ENCODE results near the gene RAB3A.

The RAB3A gene

DNA sequence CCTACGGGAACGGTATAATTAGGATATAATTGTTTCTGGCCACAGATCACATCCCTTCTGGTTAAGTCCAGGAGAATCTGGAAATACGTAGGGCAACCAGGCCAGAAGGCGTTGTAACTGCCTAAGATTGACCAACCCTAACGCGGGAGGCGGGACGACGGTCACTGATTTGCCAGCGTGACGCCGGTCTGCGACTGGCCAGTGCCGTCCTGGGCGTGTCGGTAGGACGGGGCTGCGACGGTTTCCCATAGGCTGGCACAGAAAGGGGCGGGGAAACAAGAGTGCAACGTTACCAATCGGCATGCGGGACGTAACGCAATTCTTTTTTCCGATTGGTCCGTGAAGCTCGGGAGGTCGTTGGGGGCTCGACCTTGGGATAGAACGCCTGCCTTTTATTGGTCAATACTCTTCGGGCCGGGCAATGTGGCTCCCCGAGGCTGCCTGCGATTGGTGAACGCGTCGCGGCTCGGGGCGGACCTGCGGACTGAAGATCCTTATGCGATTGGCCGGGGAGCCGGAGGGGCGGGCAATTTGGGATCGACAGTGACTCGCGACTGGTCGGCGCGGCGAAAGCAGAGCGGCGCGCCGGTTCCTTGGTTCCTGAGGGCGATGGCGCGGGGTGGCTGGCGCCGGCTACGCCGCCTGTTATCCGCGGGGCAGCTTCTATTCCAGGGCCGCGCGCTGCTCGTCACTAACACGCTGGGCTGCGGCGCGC is 11.0 kb downstream of the RAB3A start, which contains the start of gene MPV17L2:
TSS of gene MPV17L2 (plus strand) at position 546 of the 715 bp plus-strand sequence. CDS start at position 610, 64 bp downstream.
- TF ChIP-seq, protein P1, sequence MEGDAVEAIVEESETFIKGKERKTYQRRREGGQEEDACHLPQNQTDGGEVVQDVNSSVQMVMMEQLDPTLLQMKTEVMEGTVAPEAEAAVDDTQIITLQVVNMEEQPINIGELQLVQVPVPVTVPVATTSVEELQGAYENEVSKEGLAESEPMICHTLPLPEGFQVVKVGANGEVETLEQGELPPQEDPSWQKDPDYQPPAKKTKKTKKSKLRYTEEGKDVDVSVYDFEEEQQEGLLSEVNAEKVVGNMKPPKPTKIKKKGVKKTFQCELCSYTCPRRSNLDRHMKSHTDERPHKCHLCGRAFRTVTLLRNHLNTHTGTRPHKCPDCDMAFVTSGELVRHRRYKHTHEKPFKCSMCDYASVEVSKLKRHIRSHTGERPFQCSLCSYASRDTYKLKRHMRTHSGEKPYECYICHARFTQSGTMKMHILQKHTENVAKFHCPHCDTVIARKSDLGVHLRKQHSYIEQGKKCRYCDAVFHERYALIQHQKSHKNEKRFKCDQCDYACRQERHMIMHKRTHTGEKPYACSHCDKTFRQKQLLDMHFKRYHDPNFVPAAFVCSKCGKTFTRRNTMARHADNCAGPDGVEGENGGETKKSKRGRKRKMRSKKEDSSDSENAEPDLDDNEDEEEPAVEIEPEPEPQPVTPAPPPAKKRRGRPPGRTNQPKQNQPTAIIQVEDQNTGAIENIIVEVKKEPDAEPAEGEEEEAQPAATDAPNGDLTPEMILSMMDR (conservative IDR thresholded peaks at IDR 0.05; ENCODE audit: low read length), result no peak
- peak; percentile 100 for DNase-seq (ENCODE audit: low read depth)
- H3K4me3 ChIP-seq (ENCODE audit: low read length), result peak within 1 kb of the TSS; percentile 78

DNA sequence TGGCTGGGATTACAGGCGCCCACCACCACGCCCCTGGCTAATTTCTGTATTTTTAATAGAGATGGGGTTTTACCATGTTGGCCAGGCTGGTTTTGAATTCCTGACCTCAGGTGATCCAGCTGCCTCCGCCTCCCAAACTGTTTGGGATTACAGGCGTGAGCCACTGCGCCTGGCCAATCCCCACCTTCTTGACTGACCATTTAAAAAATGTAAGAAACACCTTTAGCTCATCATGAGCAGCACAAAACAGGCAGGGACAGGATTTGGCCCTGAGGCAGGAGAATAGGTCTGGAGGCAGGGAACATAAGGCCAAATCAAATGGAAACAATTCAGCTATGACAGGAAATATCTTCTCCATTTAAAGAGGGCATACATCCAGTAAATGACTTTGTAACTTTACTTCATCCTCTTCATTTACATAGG is 12.2 kb downstream of the RAB3A start:
- TF ChIP-seq, protein P1 (conservative IDR thresholded peaks at IDR 0.05; ENCODE audit: low read length), result no peak
- no peak for DNase-seq (ENCODE audit: low read depth)
- peak overlapping the region; percentile 74 for H3K4me3 ChIP-seq (ENCODE audit: low read length)

DNA sequence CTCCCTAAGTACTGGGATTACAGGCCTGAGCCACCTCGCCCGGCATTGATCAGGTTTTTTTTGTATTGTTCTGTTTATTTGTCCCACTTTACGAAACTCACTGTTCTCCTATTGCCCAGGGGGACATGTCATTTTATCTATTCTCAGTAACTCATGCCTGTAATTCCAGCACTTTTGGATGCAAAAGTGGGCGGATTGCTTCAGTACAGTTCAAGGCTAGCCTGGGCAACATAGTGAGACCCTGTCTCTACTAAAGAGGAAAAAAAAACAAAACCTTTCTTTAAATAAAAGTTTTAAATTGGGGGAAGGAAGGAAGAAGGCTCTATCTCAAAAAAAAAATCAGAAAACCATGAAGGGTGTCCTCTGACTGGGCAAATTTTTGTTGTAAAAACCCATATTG is 13.6 kb downstream of the RAB3A start:
- TF ChIP-seq, protein P1 (conservative IDR thresholded peaks at IDR 0.05; ENCODE audit: low read length), result no peak
- no peak overlapping the region for H3K4me3 ChIP-seq (ENCODE audit: low read length)
- no peak for DNase-seq (ENCODE audit: low read depth)

DNA sequence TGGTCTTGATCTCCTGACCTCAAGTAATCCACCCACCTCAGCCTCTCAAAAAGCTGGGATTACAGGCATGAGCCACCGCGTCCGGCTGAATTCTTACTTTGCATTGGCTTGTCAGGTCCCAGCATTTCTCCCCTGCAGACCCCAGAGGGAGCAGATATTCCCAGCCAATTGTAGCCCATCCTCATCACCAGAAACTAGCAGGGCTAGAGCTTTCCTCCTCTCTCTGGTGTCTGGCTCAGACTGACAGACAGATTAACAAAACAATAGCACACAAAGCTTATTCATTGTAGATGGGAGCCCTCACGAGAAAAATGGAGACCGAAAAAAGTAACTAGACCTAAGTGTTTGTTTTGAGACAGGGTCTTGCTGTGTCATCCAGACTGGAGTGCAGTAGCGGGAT is 18.3 kb downstream of the RAB3A start:
- no peak for DNase-seq (ENCODE audit: low read depth)
- H3K4me3 ChIP-seq (ENCODE audit: low read length), result no peak overlapping the region
- TF ChIP-seq, protein P1 (conservative IDR thresholded peaks at IDR 0.05; ENCODE audit: low read length), result no peak

DNA sequence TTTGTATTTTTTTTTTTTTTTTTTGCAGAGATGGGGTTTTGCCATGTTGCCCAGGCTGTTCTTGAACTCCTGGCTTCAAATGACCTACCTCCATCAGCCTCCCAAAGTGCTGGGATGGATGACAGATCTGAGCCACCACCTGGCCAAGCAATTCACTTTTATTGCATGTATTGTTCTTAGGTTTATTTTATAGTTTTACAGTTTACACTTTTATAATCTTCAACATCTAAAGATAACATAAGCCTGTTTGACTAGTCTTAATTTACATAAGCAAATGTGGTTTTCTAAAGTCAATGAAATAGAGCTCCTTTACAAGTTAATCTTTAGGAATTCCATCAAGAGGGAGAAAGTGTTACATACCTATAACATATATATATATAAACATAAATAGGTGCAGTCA is 20.3 kb downstream of the RAB3A start:
- TF ChIP-seq, protein P1 (conservative IDR thresholded peaks at IDR 0.05; ENCODE audit: low read length), result no peak
- DNase-seq (ENCODE audit: low read depth), result no peak
- H3K4me3 ChIP-seq (ENCODE audit: low read length), result no peak overlapping the region

DNA sequence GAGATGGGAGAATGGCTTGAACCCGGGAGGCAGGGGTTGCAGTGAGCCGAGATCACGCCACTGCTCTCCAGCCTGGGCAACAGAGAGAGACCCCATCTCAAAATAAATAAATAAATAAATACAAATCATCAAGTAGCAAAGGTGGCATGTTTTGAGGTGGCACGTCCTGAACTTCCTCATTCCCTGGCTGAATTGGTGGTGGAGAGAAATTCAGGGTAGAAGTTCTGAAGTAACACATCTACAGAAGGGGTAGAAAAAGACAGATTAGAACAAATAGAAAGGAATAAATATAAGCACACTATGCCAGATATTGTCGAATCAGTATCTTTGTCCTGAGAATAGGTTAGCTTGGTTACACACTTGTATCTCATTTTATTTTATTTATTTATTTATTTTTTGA is 23.9 kb downstream of the RAB3A start:
- H3K4me3 ChIP-seq (ENCODE audit: low read length), result no peak overlapping the region
- no peak for DNase-seq (ENCODE audit: low read depth)
- TF ChIP-seq, protein P1 (conservative IDR thresholded peaks at IDR 0.05; ENCODE audit: low read length), result no peak
